Measurements from ENCODE around the gene BAZ2B. TPM values are rescaled to one million over a fixed set of nuclear protein-coding genes. Genes with fewer than 3 reads are reported as not detected.
"Not testable (repeated sequence)": the region's sequence is repeated elsewhere in the genome, so short reads cannot be mapped to it uniquely, and the experiment has no call there.

Gene BAZ2B
- total and polyA plus RNA-seq, 12 donors, result 6.8 to 57.2 (median 44.9) TPM

GRCh38 chr2:159539701-159540100 lies 76.6 kb downstream of the BAZ2B start:
- ATAC-seq (no peak), DNase-seq (no peak)
- Histone ChIP-seq H3K27ac (no peak overlapping the region), H3K4me3 (no peak overlapping the region), H3K36me3 (peaks cover 0 to 39% (median 11%) of the 10 kb centered on the region in 9 donors), H3K9me3 (peaks cover 0 to 25% (median 11%) of the 10 kb centered on the region in 11 donors), H3K4me1 (no peaks in the 10 kb centered on the region), H3K27me3 (no peaks in the 10 kb centered on the region)
- intact Hi-C loops (cut with DNase I), result no loop called here
- TF ChIP-seq, protein P1, sequence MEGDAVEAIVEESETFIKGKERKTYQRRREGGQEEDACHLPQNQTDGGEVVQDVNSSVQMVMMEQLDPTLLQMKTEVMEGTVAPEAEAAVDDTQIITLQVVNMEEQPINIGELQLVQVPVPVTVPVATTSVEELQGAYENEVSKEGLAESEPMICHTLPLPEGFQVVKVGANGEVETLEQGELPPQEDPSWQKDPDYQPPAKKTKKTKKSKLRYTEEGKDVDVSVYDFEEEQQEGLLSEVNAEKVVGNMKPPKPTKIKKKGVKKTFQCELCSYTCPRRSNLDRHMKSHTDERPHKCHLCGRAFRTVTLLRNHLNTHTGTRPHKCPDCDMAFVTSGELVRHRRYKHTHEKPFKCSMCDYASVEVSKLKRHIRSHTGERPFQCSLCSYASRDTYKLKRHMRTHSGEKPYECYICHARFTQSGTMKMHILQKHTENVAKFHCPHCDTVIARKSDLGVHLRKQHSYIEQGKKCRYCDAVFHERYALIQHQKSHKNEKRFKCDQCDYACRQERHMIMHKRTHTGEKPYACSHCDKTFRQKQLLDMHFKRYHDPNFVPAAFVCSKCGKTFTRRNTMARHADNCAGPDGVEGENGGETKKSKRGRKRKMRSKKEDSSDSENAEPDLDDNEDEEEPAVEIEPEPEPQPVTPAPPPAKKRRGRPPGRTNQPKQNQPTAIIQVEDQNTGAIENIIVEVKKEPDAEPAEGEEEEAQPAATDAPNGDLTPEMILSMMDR (IDR thresholded peaks at IDR 0.05), result no peak
- 98 to 100% methylated on average over 1 of the region's 1 CpG for whole genome bisulfite sequencing, 2 donors

DNA sequence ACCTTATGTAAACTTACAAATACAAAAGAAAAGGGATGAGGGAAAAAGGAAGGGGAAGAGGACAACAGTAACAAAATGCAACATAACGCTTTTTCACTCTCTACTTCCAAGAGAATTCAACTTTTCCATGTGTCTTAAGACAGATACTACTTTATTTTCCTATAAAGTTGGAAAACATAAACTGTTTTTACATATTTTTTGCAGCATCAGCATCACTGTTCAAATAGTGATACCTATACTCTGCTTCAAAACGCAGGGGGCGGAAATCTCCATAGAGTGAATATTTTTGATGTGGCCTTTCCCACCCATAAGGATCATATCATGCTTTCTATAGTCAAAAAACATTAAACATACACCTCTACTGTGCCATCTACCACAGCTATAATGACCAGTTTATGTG lies 77.5 kb downstream of the BAZ2B start:
- Histone ChIP-seq H3K27ac (no peak overlapping the region), H3K36me3 (peaks cover 0 to 40% (median 11%) of the 10 kb centered on the region in 9 donors), H3K9me3 (peaks cover 0 to 25% (median 11%) of the 10 kb centered on the region in 11 donors), H3K27me3 (no peaks in the 10 kb centered on the region), H3K4me1 (no peaks in the 10 kb centered on the region), H3K4me3 (no peak overlapping the region)
- ATAC-seq (no peak), DNase-seq (no peak)
- TF ChIP-seq, protein P1 (IDR thresholded peaks at IDR 0.05), result no peak
- 93 to 97% methylated on average over 3 of the region's 3 CpGs for WGBS, 2 donors
- intact Hi-C loops (cut with DNase I), result no loop called here

GRCh38 chr2:159535261-159535660 lies 81.1 kb downstream of the BAZ2B start:
- 97 to 98% methylated on average over 4 of the region's 4 CpGs for WGBS, 2 donors
- intact Hi-C loops (cut with DNase I); H3K27me3 ChIP-seq; H3K4me1 ChIP-seq; ATAC-seq; H3K9me3 ChIP-seq; H3K4me3 ChIP-seq; DNase-seq; H3K27ac ChIP-seq: not testable (repeated sequence)
- H3K36me3 ChIP-seq, result peaks cover 0 to 12% (median 0%) of the 10 kb centered on the region in 9 donors

DNA sequence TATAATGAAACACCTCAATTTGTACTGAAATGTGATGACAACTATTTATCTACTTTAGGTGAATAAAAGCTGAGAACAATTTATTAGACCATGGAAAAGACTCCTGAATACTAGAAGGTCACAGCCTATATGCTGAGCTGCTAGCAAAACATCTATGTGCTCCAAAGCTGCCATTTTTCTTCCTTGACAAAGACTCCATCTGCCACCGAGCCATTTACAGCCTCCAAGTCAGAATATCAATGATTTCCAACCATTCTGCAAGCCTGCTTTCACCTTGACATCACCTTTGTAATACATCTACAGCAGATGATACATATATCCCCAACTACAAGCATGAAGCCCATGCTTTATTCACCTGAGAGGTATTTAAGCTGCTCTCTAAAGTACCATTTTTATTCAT lies 84.9 kb downstream of the BAZ2B start:
- WGBS, 2 donors, result 88 to 92% methylated on average over 1 of the region's 1 CpG
- TF ChIP-seq, protein P1 (IDR thresholded peaks at IDR 0.05), result no peak
- no peak overlapping the region for H3K4me3 ChIP-seq
- peaks cover 0 to 8% (median 0%) of the 10 kb centered on the region in 11 donors for H3K9me3 ChIP-seq
- ATAC-seq (no peak), DNase-seq (no peak)
- no peaks in the 10 kb centered on the region for H3K27me3 ChIP-seq
- peaks cover 0 to 8% (median 0%) of the 10 kb centered on the region in 9 donors for H3K4me1 ChIP-seq
- H3K36me3 ChIP-seq, result peaks cover 0 to 20% (median 0%) of the 10 kb centered on the region in 9 donors
- intact Hi-C loops (cut with DNase I), result no loop called here
- H3K27ac ChIP-seq, result no peak overlapping the region

DNA sequence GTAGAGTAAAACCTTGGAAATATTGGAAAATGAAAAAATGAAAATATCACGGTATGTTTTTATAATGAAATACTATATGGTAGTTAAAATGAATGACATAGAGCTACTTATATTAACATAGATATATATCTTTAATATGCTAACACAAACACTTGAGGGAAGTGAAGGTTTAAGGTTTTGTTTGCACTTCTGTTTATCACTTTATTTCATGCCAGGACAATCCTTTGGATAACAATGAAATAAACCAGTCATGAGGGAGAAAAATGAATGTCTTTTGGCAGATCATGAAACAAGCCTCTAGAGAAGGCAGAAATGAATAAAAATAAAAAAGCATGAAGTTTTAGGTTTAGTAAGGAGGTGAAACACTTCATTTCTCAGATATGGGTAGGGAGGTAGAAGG lies 89.9 kb downstream of the BAZ2B start:
- ATAC-seq (no peak), DNase-seq (no peak)
- TF ChIP-seq, protein P1 (IDR thresholded peaks at IDR 0.05), result no peak

More for the DNA sequence above, 89.9 kb downstream of the BAZ2B start:
- no peaks in the 10 kb centered on the region for H3K27me3 ChIP-seq
- 95 to 97% methylated on average over 1 of the region's 1 CpG for WGBS, 2 donors
- no peak overlapping the region for H3K4me3 ChIP-seq
- H3K27ac ChIP-seq, result no peak overlapping the region
- peaks cover 0 to 9% (median 0%) of the 10 kb centered on the region in 11 donors for H3K9me3 ChIP-seq
- H3K4me1 ChIP-seq, result no peaks in the 10 kb centered on the region
- intact Hi-C loops (cut with DNase I), result no loop called here
- peaks cover 0 to 13% (median 0%) of the 10 kb centered on the region in 9 donors for H3K36me3 ChIP-seq

All from heart right ventricle (tissue), 16 donors.